ENCODE measurements around the gene CELF3.

The CELF3 gene

GRCh38 chr1:151708891-151709290, 7.7 kb downstream of the CELF3 start:
- Histone ChIP-seq H3K27ac (no peak overlapping the region), H3K4me3 (no peak overlapping the region)
- DNase-seq (ENCODE audit: low spot score), result no peak
- no peak for TF ChIP-seq CTCF (IDR thresholded peaks at IDR 0.05)

GRCh38 chr1:151707541-151708065, 9.0 kb downstream of the CELF3 start:
- DNase-seq (ENCODE audit: low spot score), result no peak
- no peak overlapping the region for H3K4me3 ChIP-seq

GRCh38 chr1:151706464-151707415, 9.9 kb downstream of the CELF3 start:
- no peak overlapping the region for H3K27ac ChIP-seq
- no peak for DNase-seq (ENCODE audit: low spot score)

More at GRCh38 chr1:151707541-151708065, 9.0 kb downstream of the CELF3 start:
- H3K27ac ChIP-seq, result no peak overlapping the region
- TF ChIP-seq CTCF (IDR thresholded peaks at IDR 0.05), result no peak

GRCh38 chr1:151705753-151706463, 10.7 kb downstream of the CELF3 start:
- Histone ChIP-seq H3K4me3 (no peak overlapping the region), H3K27ac (no peak overlapping the region)
- no peak for TF ChIP-seq CTCF (IDR thresholded peaks at IDR 0.05)
- DNase-seq (ENCODE audit: low spot score), result no peak

More at GRCh38 chr1:151706464-151707415, 9.9 kb downstream of the CELF3 start:
- no peak for TF ChIP-seq CTCF (IDR thresholded peaks at IDR 0.05)
- no peak overlapping the region for H3K4me3 ChIP-seq

- no peak overlapping the region for H3K27ac ChIP-seq
- TF ChIP-seq CTCF (IDR thresholded peaks at IDR 0.05), result no peak
- no peak for DNase-seq (ENCODE audit: low spot score)
- no peak overlapping the region for H3K4me3 ChIP-seq
Measured at GRCh38 chr1:151705146-151705545, 11.5 kb downstream of the CELF3 start.

GRCh38 chr1:151704246-151704645, 12.4 kb downstream of the CELF3 start:
- H3K4me3 ChIP-seq, result no peak overlapping the region
- TF ChIP-seq CTCF (IDR thresholded peaks at IDR 0.05), result no peak
- H3K27ac ChIP-seq, result no peak overlapping the region
- DNase-seq (ENCODE audit: low spot score), result no peak

All from coronary artery (tissue), 2 donors.